HepG2 (cell line): Measurements from ENCODE around the gene RHCE. TPM values are rescaled to one million over a fixed set of nuclear protein-coding genes. Genes with fewer than 3 reads are reported as not detected.

ENCODE experiments used
- AKNA ChIP-seq: sonication (generic); formaldehyde crosslinking; IDR thresholded peaks from 2 replicates; pipeline ENCODE4 v1.4.0; 2020; ENCODE audit warnings: missing genetic modification reagents, borderline replicate concordance
- BATF2 ChIP-seq: sonication (generic); formaldehyde crosslinking; IDR thresholded peaks from 2 replicates; pipeline ENCODE4 v1.8.0; 2022; ENCODE audit warnings: mild to moderate bottlenecking, missing genetic modification reagents, moderate library complexity
- CBFB ChIP-seq: sonication (generic); formaldehyde crosslinking; IDR thresholded peaks from 2 replicates; pipeline ENCODE4 v1.4.0; 2020; ENCODE audit warnings: missing genetic modification reagents
- EEA1 ChIP-seq: sonication (generic); formaldehyde crosslinking; IDR thresholded peaks from 2 replicates; pipeline ENCODE4 v1.5.1; 2020; ENCODE audit warnings: mild to moderate bottlenecking, missing genetic modification reagents, borderline replicate concordance
- FOXJ3 ChIP-seq: sonication (generic); formaldehyde crosslinking; IDR thresholded peaks from 2 replicates; pipeline ENCODE4 v1.4.0; 2020; ENCODE audit warnings: missing genetic modification reagents, mild to moderate bottlenecking, borderline replicate concordance
- FOXP4 ChIP-seq: sonication (generic); formaldehyde crosslinking; IDR thresholded peaks from 2 replicates; pipeline ENCODE4 v1.4.0; 2020; ENCODE audit warnings: missing genetic modification reagents
- HNRNPL ChIP-seq: fragments of 200-400 bp; formaldehyde crosslinking; IDR thresholded peaks from 2 replicates; pipeline ENCODE4 v1.6.1; 2017; ENCODE audit warnings: mild to moderate bottlenecking, low read depth, low read length
- RNF2 ChIP-seq: fragments of 450-650 bp; conservative IDR thresholded peaks from 2 replicates; pipeline ENCODE4 v1.6.1; 2016; ENCODE audit warnings: low read depth
- SMAD9 ChIP-seq: sonication (generic); formaldehyde crosslinking; IDR thresholded peaks from 2 replicates; pipeline ENCODE4 v1.5.1; 2020; ENCODE audit warnings: mild to moderate bottlenecking, missing genetic modification reagents
- TFDP1 ChIP-seq: IDR thresholded peaks from 2 replicates; pipeline ENCODE4 v1.6.1; 2016; ENCODE audit warnings: missing compliant biosample characterization, missing genetic modification reagents, borderline replicate concordance
- TSC22D2 ChIP-seq: sonication (generic); formaldehyde crosslinking; IDR thresholded peaks from 2 replicates; pipeline ENCODE4 v1.5.1; 2020; ENCODE audit warnings: missing genetic modification reagents, mild to moderate bottlenecking, borderline replicate concordance
- ZFP91 ChIP-seq: sonication (generic); formaldehyde crosslinking; IDR thresholded peaks from 2 replicates; pipeline ENCODE4 v1.9.0; 2022; ENCODE audit warnings: missing genetic modification reagents, mild to moderate bottlenecking, borderline replicate concordance
- ZFY ChIP-seq: sonication (generic); formaldehyde crosslinking; IDR thresholded peaks from 2 replicates; pipeline ENCODE4 v1.4.0; 2020; ENCODE audit warnings: missing genetic modification reagents
- ZNF143 ChIP-seq: sonication (generic); formaldehyde crosslinking; IDR thresholded peaks from 2 replicates; pipeline ENCODE4 v1.4.0; 2020; ENCODE audit warnings: missing genetic modification reagents
- ZNF17 ChIP-seq: sonication (generic); formaldehyde crosslinking; IDR thresholded peaks from 2 replicates; pipeline ENCODE4 v1.5.0; 2020; ENCODE audit warnings: mild to moderate bottlenecking, missing genetic modification reagents
- ZNF234 ChIP-seq: sonication (generic); formaldehyde crosslinking; conservative IDR thresholded peaks from 2 replicates; pipeline ENCODE4 v1.5.1; 2020; ENCODE audit warnings: mild to moderate bottlenecking, missing genetic modification reagents
- ZNF382 ChIP-seq: sonication (generic); formaldehyde crosslinking; IDR thresholded peaks from 2 replicates; pipeline ENCODE4 v1.5.0; 2020; ENCODE audit warnings: missing genetic modification reagents, mild to moderate bottlenecking, borderline replicate concordance
- ZNF546 ChIP-seq: sonication (generic); formaldehyde crosslinking; conservative IDR thresholded peaks from 2 replicates; pipeline ENCODE4 v1.8.1; 2023; ENCODE audit warnings: mild to moderate bottlenecking, missing genetic modification reagents
- polyA plus RNA-seq, 8 experiments: library from polyadenylated mRNA; depleted of rRNA in 3 of 8; stranded (reverse) in 7 of 8; unstranded in 1 of 8; fragments of >200 nt; fragmentation: Illumina TruSeq in 4 of 8; extraction: Trizol in 4 of 8; gene quantifications; 2 replicates each; pipeline versions ENCODE4 v1.2.1 to v1.2.3, GENCODE V29; 2011 to 2016; ENCODE audit warnings: low read depth in 4 of 8, missing spikeins in 1 of 8, mixed read lengths in 1 of 8; ENCODE audit not compliant: insufficient read depth in 1 of 8
- total RNA-seq, 5 experiments: library from RNA; depleted of rRNA; stranded (reverse); fragments of >200 nt; fragmentation: Illumina TruSeq; extraction: Trizol; gene quantifications; 2 replicates each; pipeline ENCODE4 v1.2.3, GENCODE V29; 2016; ENCODE audit warnings: low read depth in 1 of 5

The RHCE gene
- total and polyA plus RNA-seq, 2 of the 13 experiments (the other 11 are each of a cell fraction or from before 2014, with no cell fraction given) = 0.30 TPM; not detected in 1

- TF ChIP-seq AKNA (CRISPR knock-in tag) (no peak), ZNF546 (no peak), ZNF17 (CRISPR knock-in tag) (no peak), BATF2 (CRISPR knock-in tag) (no peak), TSC22D2 (CRISPR knock-in tag) (0 out of 2 replicates have a peak, but pooled peaks have one; percentile 35), HNRNPL (no peak), ZFY (CRISPR knock-in tag) (peak; percentile 71), ZFP91 (CRISPR knock-in tag) (peak; percentile 33; the same call in 1 of the 2 replicates), SMAD9 (CRISPR knock-in tag) (no peak), FOXP4 (CRISPR knock-in tag) (no peak), ZNF382 (CRISPR knock-in tag) (no peak), RNF2 (peak; percentile 62; the same call in 1 of the 2 replicates), EEA1 (CRISPR knock-in tag) (no peak), CBFB (CRISPR knock-in tag) (no peak), ZNF143 (CRISPR knock-in tag) (no peak), FOXJ3 (peak; percentile 29; the same call in 1 of the 2 replicates), TFDP1 (CRISPR knock-in tag) (peak; percentile 59; the same call in 1 of the 2 replicates), ZNF234 (CRISPR knock-in tag) (no peak)
These were observed 9.7 kb upstream of the RHCE start, which contains the start of gene MACO1 (continued) for GRCh38 chr1:25430073-25430966.
